Body of pancreas (tissue), 4 donors: ENCODE measurements around the gene CAMKMT. TPM values are rescaled to one million over a fixed set of nuclear protein-coding genes. Genes with fewer than 3 reads are reported as not detected.

Source experiments
- ATAC-seq: fragments of 150-250 bp; one replicate; pipeline ENCODE4 v1.9.1; 2016
- DNase-seq, 4 donors: peaks; one replicate each; pipeline ENCODE4 v3.0.0-alpha.2; 2019
- H3K27ac ChIP-seq, 4 donors: fragments of 200-600 bp; sonication (generic); 1 replicate in 3 of 4; 2 replicates in 1 of 4; pipeline versions ENCODE4 v1.5.1 to v1.6.1; 2016 to 2019; ENCODE audit warnings: mild to moderate bottlenecking in 1 of 4, mixed read lengths in 1 of 4, moderate library complexity in 1 of 4
- H3K27me3 ChIP-seq, 2 donors: fragments of 200-600 bp; sonication (generic); one replicate each; pipeline ENCODE4 v1.6.0; 2016; ENCODE audit warnings: mild to moderate bottlenecking in 1 of 2
- H3K36me3 ChIP-seq, 2 donors: fragments of 200-600 bp; sonication (generic); replicated peaks in 1 of 2; 2 replicates each; pipeline ENCODE4 v1.5.1; 2016; ENCODE audit warnings: low read depth in 2 of 2; ENCODE audit not compliant: insufficient read depth in 1 of 2
- H3K4me1 ChIP-seq: fragments of 200-600 bp; sonication (generic); one replicate; pipeline ENCODE4 v1.6.0; 2016
- H3K4me3 ChIP-seq, 2 donors: fragments of 200-600 bp; sonication (generic); 1 replicate in 1 of 2; 2 replicates in 1 of 2; pipeline ENCODE4 v1.5.1; 2016 to 2019
- H3K9me3 ChIP-seq, 3 donors: fragments of 200-600 bp; sonication (generic); 1 replicate in 2 of 3; 2 replicates in 1 of 3; pipeline ENCODE4 v1.5.1; 2016
- CTCF ChIP-seq, 7 experiments: fragments of 450-650 bp in 4 of 7; fragments of 200-600 bp in 3 of 7; sonication (generic) in 3 of 7; IDR thresholded peaks; one replicate each; pipeline ENCODE4 v1.5.1; 2016 to 2019; ENCODE audit warnings: antibody characterized with exemption in 7 of 7
- POLR2A ChIP-seq, 3 donors: fragments of 450-650 bp; IDR thresholded peaks; one replicate each; pipeline ENCODE4 v1.6.1; 2016; ENCODE audit warnings: antibody characterized with exemption in 3 of 3, mild to moderate bottlenecking in 2 of 3
- WGBS, 2 donors: methylation state at CpG; one replicate each; pipeline ENCODE4 v1.1.5; 2017; 5-methylcytosine and 5-hydroxymethylcytosine counted together
- intact Hi-C: fragments of 100-400 bp; cut with DNase I; formaldehyde crosslinking; loops from one replicate; pipeline ENCODE4 v1.15.1; 2023
- total RNA-seq, 2 donors: library from RNA; depleted of rRNA; stranded (reverse); fragments of >200 nt; gene quantifications; one replicate each; pipeline ENCODE4 v1.1.0, GENCODE V29; 2016

CAMKMT gene
- total RNA-seq, 2 donors from 2014 or later = 18.4 to 23.4 TPM

- ATAC-seq (no peak), DNase-seq (no peak)
- H3K36me3 ChIP-seq = no peaks in the 10 kb centered on the region
- H3K9me3 ChIP-seq = no peaks in the 10 kb centered on the region
- TF ChIP-seq POLR2A (IDR thresholded peaks at IDR 0.05) (no peak), CTCF (IDR thresholded peaks at IDR 0.05) (no peak)
- H3K4me3 ChIP-seq = no peak overlapping the region
- H3K4me1 ChIP-seq = no peaks in the 10 kb centered on the region
- no peaks in the 10 kb centered on the region for H3K27me3 ChIP-seq
- 68 to 78% methylated on average over 2 of the region's 2 CpGs for WGBS, 2 donors
- intact Hi-C loops = no loop called here
- no peak overlapping the region for H3K27ac ChIP-seq
Measured at GRCh38 chr2:44531289-44531688, 169.5 kb downstream of the CAMKMT start.

GRCh38 chr2:44532031-44532430 lies 170.3 kb downstream of the CAMKMT start:
- Histone ChIP-seq H3K9me3 (no peaks in the 10 kb centered on the region), H3K27ac (no peak overlapping the region), H3K4me1 (no peaks in the 10 kb centered on the region), H3K27me3 (no peaks in the 10 kb centered on the region), H3K4me3 (no peak overlapping the region), H3K36me3 (no peaks in the 10 kb centered on the region)
- no peak for DNase-seq
- ATAC-seq = no peak
- TF ChIP-seq CTCF (IDR thresholded peaks at IDR 0.05) (no peak), POLR2A (IDR thresholded peaks at IDR 0.05) (no peak)
- WGBS, 2 donors = 39 to 47% methylated on average over 2 of the region's 2 CpGs
- intact Hi-C loops = no loop called here

GRCh38 chr2:44533508-44533907 lies 171.8 kb downstream of the CAMKMT start:
- no peaks in the 10 kb centered on the region for H3K9me3 ChIP-seq
- no peak overlapping the region for H3K4me3 ChIP-seq
- ATAC-seq = no peak
- H3K4me1 ChIP-seq = no peaks in the 10 kb centered on the region
- intact Hi-C loops = no loop called here
- H3K36me3 ChIP-seq = no peaks in the 10 kb centered on the region
- WGBS, 2 donors = 65 to 96% methylated on average over 1 of the region's 1 CpG
- no peak for TF ChIP-seq CTCF (IDR thresholded peaks at IDR 0.05)
- no peak for TF ChIP-seq POLR2A (IDR thresholded peaks at IDR 0.05)
- no peaks in the 10 kb centered on the region for H3K27me3 ChIP-seq
- H3K27ac ChIP-seq = no peak overlapping the region
- no peak for DNase-seq

GRCh38 chr2:44535376-44535775 lies 173.6 kb downstream of the CAMKMT start:
- Histone ChIP-seq H3K27me3 (no peaks in the 10 kb centered on the region), H3K36me3 (no peaks in the 10 kb centered on the region), H3K4me3 (no peak overlapping the region), H3K9me3 (no peaks in the 10 kb centered on the region), H3K4me1 (no peaks in the 10 kb centered on the region), H3K27ac (no peak overlapping the region)
- TF ChIP-seq CTCF (IDR thresholded peaks at IDR 0.05) (no peak), POLR2A (IDR thresholded peaks at IDR 0.05) (no peak)
- 92 to 94% methylated on average over 1 of the region's 1 CpG for WGBS, 2 donors
- ATAC-seq (no peak), DNase-seq (no peak)
- intact Hi-C loops = no loop called here

GRCh38 chr2:44537264-44537663 lies 175.5 kb downstream of the CAMKMT start:
- Histone ChIP-seq H3K27ac (no peak overlapping the region), H3K36me3 (no peaks in the 10 kb centered on the region), H3K4me3 (no peak overlapping the region), H3K9me3 (no peaks in the 10 kb centered on the region), H3K4me1 (no peaks in the 10 kb centered on the region), H3K27me3 (no peaks in the 10 kb centered on the region)
- DNase-seq = no peak
- no peak for TF ChIP-seq POLR2A (IDR thresholded peaks at IDR 0.05)
- no peak for TF ChIP-seq CTCF (IDR thresholded peaks at IDR 0.05)
- no peak for ATAC-seq
- intact Hi-C loops = no loop called here
- 86 to 99% methylated on average over 2 of the region's 2 CpGs for WGBS, 2 donors
